ENCODE measurements around the gene LY86. TPM values are rescaled to one million over a fixed set of nuclear protein-coding genes. Genes with fewer than 3 reads are reported as not detected.

Gene LY86
- total RNA-seq, 2 donors from 2014 or later = 0.82 to 5.2 TPM

- Histone ChIP-seq H3K9me3 (no peaks in the 10 kb centered on the region), H3K27ac (peak overlapping the region; percentile 31 to 39), H3K4me3 (no peak overlapping the region), H3K4me1 (peaks cover 0 to 38% of the 10 kb centered on the region in 2 donors), H3K27me3 (no peaks in the 10 kb centered on the region), H3K36me3 (no peaks in the 10 kb centered on the region)
- DNase-seq (ENCODE audit: low spot score) = no peak
- TF ChIP-seq CTCF (IDR thresholded peaks at IDR 0.05) = no peak
These were observed 71.2 kb downstream of the LY86 start for GRCh38 chr6:6659600-6660327.

- TF ChIP-seq CTCF (IDR thresholded peaks at IDR 0.05) = no peak
- no peaks in the 10 kb centered on the region for H3K9me3 ChIP-seq
- H3K27ac ChIP-seq = no peak overlapping the region
- DNase-seq (ENCODE audit: low spot score) = no peak
- no peaks in the 10 kb centered on the region for H3K36me3 ChIP-seq
- peaks cover 0 to 31% of the 10 kb centered on the region in 2 donors for H3K4me1 ChIP-seq
- no peaks in the 10 kb centered on the region for H3K27me3 ChIP-seq
- no peak overlapping the region for H3K4me3 ChIP-seq
These were observed 72.0 kb downstream of the LY86 start for GRCh38 chr6:6660339-6661045.

- no peak overlapping the region for H3K27ac ChIP-seq
- H3K4me1 ChIP-seq = peaks cover 0 to 25% of the 10 kb centered on the region in 2 donors
- no peak for TF ChIP-seq CTCF (IDR thresholded peaks at IDR 0.05)
- no peak overlapping the region for H3K4me3 ChIP-seq
- no peak for DNase-seq (ENCODE audit: low spot score)
- no peaks in the 10 kb centered on the region for H3K9me3 ChIP-seq
- H3K36me3 ChIP-seq = no peaks in the 10 kb centered on the region
- no peaks in the 10 kb centered on the region for H3K27me3 ChIP-seq
These were observed 72.7 kb downstream of the LY86 start for GRCh38 chr6:6661191-6661590.

- H3K27me3 ChIP-seq = no peaks in the 10 kb centered on the region
- H3K4me1 ChIP-seq = peaks cover 0 to 20% of the 10 kb centered on the region in 2 donors
- no peaks in the 10 kb centered on the region for H3K9me3 ChIP-seq
- H3K4me3 ChIP-seq = no peak overlapping the region
- H3K27ac ChIP-seq = no peak overlapping the region
- H3K36me3 ChIP-seq = no peaks in the 10 kb centered on the region
- peak; percentile 76 for DNase-seq (ENCODE audit: low spot score)
- TF ChIP-seq CTCF (IDR thresholded peaks at IDR 0.05) = no peak
These were observed 73.2 kb downstream of the LY86 start for GRCh38 chr6:6661684-6662083.

GRCh38 chr6:6663421-6664135, 75.1 kb downstream of the LY86 start:
- no peaks in the 10 kb centered on the region for H3K9me3 ChIP-seq
- H3K27ac ChIP-seq = no peak overlapping the region
- H3K27me3 ChIP-seq = no peaks in the 10 kb centered on the region
- H3K36me3 ChIP-seq = no peaks in the 10 kb centered on the region
- no peak for TF ChIP-seq CTCF (IDR thresholded peaks at IDR 0.05)
- no peak for DNase-seq (ENCODE audit: low spot score)
- H3K4me1 ChIP-seq = peaks cover 0 to 14% of the 10 kb centered on the region in 2 donors
- H3K4me3 ChIP-seq = no peak overlapping the region

Measured in right atrium auricular region (tissue), 2 donors.